ENCODE data around the gene TUBB8B.
A peak's percentile ranks its signal among the peaks of the same experiment; 100 is the strongest.
"Not testable (repeated sequence)": the region's sequence is repeated elsewhere in the genome, so short reads cannot be mapped to it uniquely, and the experiment has no call there.

The TUBB8B gene

DNA sequence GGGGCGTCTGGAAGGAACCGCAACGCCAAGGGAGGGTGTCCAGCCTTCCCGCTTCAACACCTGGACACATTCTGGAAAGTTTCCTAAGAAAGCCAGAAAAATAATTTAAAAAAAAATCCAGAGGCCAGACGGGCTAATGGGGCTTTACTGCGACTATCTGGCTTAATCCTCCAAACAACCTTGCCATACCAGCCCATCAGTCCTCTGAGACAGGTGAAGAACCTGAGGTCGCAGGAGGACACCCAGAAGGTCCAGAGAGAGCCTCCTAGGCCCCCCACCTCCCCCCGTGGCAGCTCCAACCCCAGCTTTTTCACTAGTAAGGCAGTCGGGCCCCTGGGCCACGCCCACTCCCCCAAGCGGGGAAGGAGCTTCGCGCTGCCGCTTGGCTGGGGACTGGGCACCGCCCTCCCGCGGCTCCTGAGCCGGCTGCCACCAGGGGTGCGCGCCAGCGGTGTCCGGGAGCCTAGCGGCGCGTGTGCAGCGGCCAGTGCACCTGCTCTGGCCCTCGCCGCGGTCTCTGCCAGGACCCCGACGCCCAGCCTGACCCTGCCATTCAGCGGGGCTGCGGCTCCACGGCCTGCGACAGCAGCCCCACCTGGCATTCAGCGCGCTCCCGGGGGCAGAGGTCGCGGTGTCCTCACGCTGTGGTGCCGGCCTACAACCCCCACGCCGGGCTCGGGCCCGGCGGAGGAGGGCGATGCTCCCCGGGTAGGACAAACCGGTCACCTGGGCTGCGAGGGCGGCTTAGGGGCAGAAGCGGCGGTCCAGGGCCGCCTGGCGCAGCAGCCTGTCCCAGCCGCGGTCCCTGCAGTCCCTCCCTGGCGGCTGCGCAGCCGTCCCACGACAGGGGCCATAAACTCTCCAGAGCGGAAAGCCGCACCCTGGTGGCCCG, 37.8 kb downstream of the TUBB8B start:
- not testable (repeated sequence) for DNase-seq

- DNase-seq = not testable (repeated sequence)
These were observed 38.7 kb downstream of the TUBB8B start for GRCh38 chr18:10624-11184.

GRCh38 chr18:9937-10336, 39.5 kb downstream of the TUBB8B start:
- peak in 1 of 2 donors; percentile 9 for DNase-seq
